HG03108 (cell line): ENCODE measurements around the gene BCAT1.

Source experiments
- ATAC-seq: cut with Tn5 transposase; IDR thresholded peaks from one replicate; pipeline ENCODE4 v1.9.1; 2021; ENCODE audit warnings: moderate library complexity; ENCODE audit not compliant: unreplicated experiment

Gene BCAT1

DNA sequence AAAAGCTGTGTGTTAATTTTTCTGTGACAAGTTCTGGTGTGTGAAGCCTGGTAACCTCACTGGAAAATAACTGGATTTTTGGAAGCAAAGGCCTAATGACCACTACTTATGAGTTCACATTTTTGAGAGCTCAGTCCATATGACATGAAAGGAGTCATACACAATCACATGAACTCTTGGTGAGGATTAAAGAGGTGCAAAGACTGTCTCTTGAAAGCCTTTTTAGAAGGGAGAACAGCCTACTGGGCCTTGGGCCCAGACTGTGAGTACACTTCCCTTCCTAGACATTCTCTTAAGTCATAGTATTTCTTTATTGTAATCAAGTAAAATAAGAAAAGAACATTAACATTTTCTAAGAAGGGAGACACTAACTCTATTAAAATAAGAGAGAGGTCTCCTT is 176.1 kb downstream of the BCAT1 start:
- ATAC-seq = no peak

DNA sequence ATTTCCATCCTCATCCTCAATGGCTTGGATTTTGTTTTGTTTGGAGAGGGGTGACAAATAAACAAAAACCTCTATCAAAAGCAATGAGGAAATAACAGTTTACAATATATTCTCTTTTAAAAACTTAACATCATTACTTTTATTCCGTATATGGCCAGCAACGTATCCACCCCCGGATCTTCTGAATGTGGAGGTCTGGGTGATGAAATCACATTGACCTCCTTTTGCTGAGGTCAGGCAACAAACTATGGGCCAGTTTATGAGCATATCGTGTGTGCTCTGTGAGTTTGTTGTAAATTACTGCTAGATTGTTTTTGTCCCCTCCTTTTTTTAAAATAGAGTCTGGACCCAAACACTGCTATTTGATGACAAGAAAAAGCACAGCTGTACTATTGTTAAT is 178.1 kb downstream of the BCAT1 start:
- ATAC-seq = no peak

DNA sequence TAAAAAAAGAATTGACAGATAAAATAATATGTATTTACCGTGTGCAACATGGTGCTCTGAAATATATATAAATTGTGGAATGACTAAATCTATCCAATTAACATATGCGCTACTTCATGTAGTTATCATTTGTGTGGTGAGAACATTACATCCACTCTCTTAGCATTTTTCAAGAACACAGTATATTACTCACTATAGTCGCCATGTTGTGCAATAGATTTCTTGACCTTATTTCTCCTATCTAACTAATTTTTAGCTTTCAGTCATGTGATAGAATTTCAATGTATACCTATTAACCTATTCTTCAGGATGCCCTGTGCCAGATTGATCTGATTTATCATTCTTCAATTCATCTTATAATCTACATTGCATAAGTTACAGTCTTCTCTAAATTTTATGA is 178.6 kb downstream of the BCAT1 start:
- no peak for ATAC-seq

DNA sequence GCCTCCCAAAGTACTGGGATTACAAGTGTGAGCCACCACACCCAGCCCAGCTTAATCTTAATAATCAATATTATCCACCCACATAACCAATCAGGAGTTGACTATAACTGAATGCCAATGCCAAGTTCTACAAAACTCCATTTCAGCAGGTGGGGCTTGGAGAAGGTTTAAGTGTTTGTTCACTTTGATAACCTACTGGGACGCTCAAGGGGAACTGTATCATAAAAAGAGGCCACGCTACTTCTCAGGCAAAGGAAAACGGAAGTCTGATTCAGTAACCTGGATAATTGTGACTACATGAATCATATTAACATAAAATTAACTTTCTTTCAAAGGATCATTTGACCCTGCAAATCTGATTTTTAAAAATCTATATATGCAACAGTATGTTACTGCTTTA is 179.2 kb downstream of the BCAT1 start:
- ATAC-seq = no peak

DNA sequence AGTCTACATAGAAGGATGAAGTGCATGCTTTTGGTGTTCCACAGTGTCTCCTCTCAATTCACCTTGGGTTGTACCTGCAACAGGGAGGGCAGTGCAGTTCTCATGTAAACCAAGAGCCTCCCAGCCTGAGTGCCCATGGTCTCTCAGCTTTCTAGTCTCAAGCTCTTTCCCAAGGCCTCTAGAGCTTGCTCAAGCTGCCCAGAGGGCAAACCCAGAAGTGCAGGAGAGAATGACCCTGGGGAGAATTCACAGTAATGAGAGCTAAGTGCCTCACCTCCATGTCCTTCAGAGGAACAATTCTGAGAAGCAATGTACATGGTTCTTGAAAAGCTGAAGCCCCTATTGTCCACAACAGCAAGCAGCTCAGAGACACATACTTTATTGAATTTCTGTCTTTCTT is 180.5 kb downstream of the BCAT1 start:
- ATAC-seq = no peak

DNA sequence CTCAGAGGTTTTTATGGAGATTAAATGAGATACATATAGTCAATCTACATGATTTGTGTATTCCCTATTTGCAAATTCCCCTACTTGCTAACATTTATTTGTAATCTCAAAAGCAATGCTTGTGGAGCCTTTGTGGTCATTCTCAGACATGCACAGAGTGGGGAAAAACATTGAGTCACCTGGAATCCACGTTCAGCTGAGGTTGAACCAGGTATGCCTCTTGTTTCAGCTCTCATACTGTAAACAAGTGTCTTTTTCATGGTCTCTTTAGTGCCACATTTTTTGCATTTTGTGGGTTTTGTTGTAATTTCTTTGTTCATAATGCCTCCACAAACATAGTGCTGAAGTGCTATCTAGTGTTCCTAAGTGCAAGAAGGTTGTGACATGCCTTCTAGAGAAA is 181.9 kb downstream of the BCAT1 start:
- no peak for ATAC-seq

DNA sequence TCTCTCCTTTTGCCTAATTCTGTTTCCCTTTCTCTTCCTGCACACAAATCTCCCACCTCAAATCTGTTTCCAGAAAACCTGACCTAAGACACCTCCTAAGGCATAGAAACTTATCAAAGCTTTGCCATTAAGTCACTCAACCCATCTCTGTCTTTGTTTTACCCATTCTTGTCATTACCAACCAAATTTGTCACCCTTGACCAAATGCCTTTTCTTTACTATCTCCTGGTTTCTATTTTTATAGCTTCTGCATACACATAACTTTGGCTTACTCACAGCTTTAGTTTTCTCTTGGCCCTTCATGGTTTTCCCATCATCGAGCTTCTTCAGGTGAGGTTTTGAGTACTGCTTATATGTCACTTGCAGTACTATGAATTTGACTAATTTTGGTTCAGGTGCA is 184.2 kb downstream of the BCAT1 start:
- no peak for ATAC-seq

DNA sequence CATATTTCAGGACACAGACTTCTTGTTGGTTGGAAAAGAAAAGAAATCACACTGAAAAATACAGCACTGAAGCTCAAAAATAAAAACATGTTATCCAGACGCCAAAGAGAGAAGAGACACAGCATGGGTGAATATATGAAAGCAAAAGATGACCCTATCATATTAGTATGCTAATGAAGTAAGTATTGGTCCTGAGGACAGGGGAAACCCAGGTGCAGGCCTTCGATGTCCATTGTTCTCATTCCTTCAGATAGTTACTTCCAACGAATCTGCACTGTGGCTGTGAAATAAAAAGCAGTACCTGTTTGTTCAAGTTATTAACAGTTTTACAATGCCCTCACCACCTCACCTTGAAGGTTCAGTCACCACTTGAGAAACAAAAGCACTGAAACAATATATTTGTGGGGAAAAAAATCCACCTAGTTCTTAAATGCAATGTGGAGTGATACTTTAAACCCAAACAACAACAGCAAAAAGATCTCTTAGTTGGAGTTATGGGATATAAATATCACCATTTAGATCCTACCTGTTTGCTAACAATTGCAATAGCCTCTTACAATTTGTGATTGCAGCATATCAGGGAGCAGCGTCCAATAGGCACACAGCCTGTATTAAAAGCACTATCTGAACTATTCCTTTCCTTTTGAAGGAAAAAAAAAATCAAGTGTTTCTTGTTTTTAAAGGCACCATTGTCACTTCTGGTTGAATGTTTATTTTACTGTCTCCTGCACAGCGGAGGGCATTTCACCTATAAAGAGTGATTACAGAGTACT is 188.1 kb downstream of the BCAT1 start:
- no peak for ATAC-seq

DNA sequence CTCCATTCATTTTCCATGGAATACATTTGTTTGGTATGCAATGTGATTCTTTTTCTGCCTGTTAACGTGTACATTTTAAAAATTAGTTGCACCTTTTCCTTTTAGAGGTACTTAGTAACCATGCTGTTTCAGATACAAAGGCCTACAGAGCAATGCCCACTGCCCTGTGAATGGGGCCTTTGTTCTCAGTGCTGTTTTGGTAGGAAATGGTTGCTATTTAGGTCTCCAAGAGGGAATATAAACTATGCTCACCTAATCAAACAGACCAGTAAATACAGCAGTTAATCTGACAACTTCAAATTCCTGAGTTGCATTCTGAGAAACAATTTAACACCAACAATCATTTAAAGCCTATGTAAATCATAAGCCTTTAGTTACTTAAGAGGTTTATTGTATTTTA is 188.7 kb downstream of the BCAT1 start:
- no peak for ATAC-seq
